ENCODE measurements around the gene PRDX4.

Gene PRDX4

GRCh38 chrX:23662187-23662586 lies 5.1 kb upstream of the PRDX4 start:
- DNase-seq: no peak
- Histone ChIP-seq H3K4me1 (peaks cover 0 to 5% (median 0%) of the 10 kb centered on the region in 4 donors), H3K27me3 (no peaks in the 10 kb centered on the region), H3K9me3 (no peaks in the 10 kb centered on the region), H3K4me3 (no peak overlapping the region), H3K36me3 (no peaks in the 10 kb centered on the region), H3K27ac (no peak overlapping the region)
- intact Hi-C loops (cut with DNase I; ENCODE audit: low total_unique reads): no loop called here
- no peak for TF ChIP-seq CTCF (IDR thresholded peaks at IDR 0.05)

GRCh38 chrX:23662853-23663252 lies 4.4 kb upstream of the PRDX4 start:
- no peak overlapping the region for H3K27ac ChIP-seq
- peaks cover 0 to 5% (median 0%) of the 10 kb centered on the region in 4 donors for H3K4me1 ChIP-seq
- no peak for DNase-seq
- no peaks in the 10 kb centered on the region for H3K36me3 ChIP-seq
- no peak overlapping the region for H3K4me3 ChIP-seq
- no peak for TF ChIP-seq CTCF (IDR thresholded peaks at IDR 0.05)
- H3K9me3 ChIP-seq: no peaks in the 10 kb centered on the region
- intact Hi-C loops (cut with DNase I; ENCODE audit: low total_unique reads): no loop called here
- no peaks in the 10 kb centered on the region for H3K27me3 ChIP-seq

- no peak overlapping the region for H3K4me3 ChIP-seq
- intact Hi-C loops (cut with DNase I; ENCODE audit: low total_unique reads): no loop called here
- no peak for DNase-seq
- no peak overlapping the region for H3K27ac ChIP-seq
- H3K4me1 ChIP-seq: peaks cover 0 to 10% (median 0%) of the 10 kb centered on the region in 4 donors
- no peaks in the 10 kb centered on the region for H3K36me3 ChIP-seq
- TF ChIP-seq CTCF (IDR thresholded peaks at IDR 0.05): no peak
- H3K27me3 ChIP-seq: no peaks in the 10 kb centered on the region
- H3K9me3 ChIP-seq: no peaks in the 10 kb centered on the region
These were observed 2.8 kb upstream of the PRDX4 start for GRCh38 chrX:23664496-23664895.

GRCh38 chrX:23666282-23666681 lies 1.0 kb upstream of the PRDX4 start:
- Histone ChIP-seq H3K27ac (peak overlapping the region in 1 of 2 donors; percentile 62), H3K4me1 (peaks cover 0 to 10% (median 0%) of the 10 kb centered on the region in 4 donors), H3K27me3 (no peaks in the 10 kb centered on the region), H3K9me3 (no peaks in the 10 kb centered on the region), H3K36me3 (no peaks in the 10 kb centered on the region), H3K4me3 (no peak overlapping the region)
- DNase-seq: peak in 1 of 2 donors; percentile 58
- TF ChIP-seq CTCF (IDR thresholded peaks at IDR 0.05): no peak
- intact Hi-C loops (cut with DNase I; ENCODE audit: low total_unique reads): no loop called here

GRCh38 chrX:23668335-23668734 lies 1.0 kb downstream of the PRDX4 start:
- H3K27ac ChIP-seq: peak overlapping the region in 1 of 2 donors; percentile 87
- H3K36me3 ChIP-seq: no peaks in the 10 kb centered on the region
- TF ChIP-seq CTCF (IDR thresholded peaks at IDR 0.05): no peak
- no peaks in the 10 kb centered on the region for H3K27me3 ChIP-seq
- peak overlapping the region; percentile 77 to 80 for H3K4me3 ChIP-seq
- intact Hi-C loops (cut with DNase I; ENCODE audit: low total_unique reads): no loop called here
- no peaks in the 10 kb centered on the region for H3K9me3 ChIP-seq
- peaks cover 0 to 10% (median 0%) of the 10 kb centered on the region in 4 donors for H3K4me1 ChIP-seq
- no peak for DNase-seq

- H3K4me1 ChIP-seq: peaks cover 0 to 10% (median 0%) of the 10 kb centered on the region in 4 donors
- DNase-seq: no peak
- H3K27ac ChIP-seq: no peak overlapping the region
- intact Hi-C loops (cut with DNase I; ENCODE audit: low total_unique reads): loop anchor here (5.0 kb wide), 1 partner anchor 1487 kb away; no protein-coding TSS in a partner anchor
- H3K4me3 ChIP-seq: no peak overlapping the region
- TF ChIP-seq CTCF (IDR thresholded peaks at IDR 0.05): no peak
- no peaks in the 10 kb centered on the region for H3K9me3 ChIP-seq
- H3K36me3 ChIP-seq: no peaks in the 10 kb centered on the region
- no peaks in the 10 kb centered on the region for H3K27me3 ChIP-seq
These were observed 3.2 kb downstream of the PRDX4 start for GRCh38 chrX:23670528-23670927.

Data from tibial artery (tissue), 4 donors.